ENCODE data around the gene TYK2.
"Not testable (repeated sequence)": the region's sequence is repeated elsewhere in the genome, so short reads cannot be mapped to it uniquely, and the experiment has no call there.

The TYK2 gene

GRCh38 chr19:10372690-10373089 is 7.7 kb downstream of the TYK2 start:
- TF ChIP-seq CTCF (IDR thresholded peaks at IDR 0.05; ENCODE audit: control insufficient read depth, extremely low read depth, insufficient read depth): no peak

GRCh38 chr19:10368101-10368803 is 12.1 kb downstream of the TYK2 start:
- DNase-seq (ENCODE audit: low read depth): no peak
- TF ChIP-seq CTCF (IDR thresholded peaks at IDR 0.05; ENCODE audit: control insufficient read depth, extremely low read depth, insufficient read depth): no peak
- no peak overlapping the region for H3K4me3 ChIP-seq (ENCODE audit: low read depth, low read length)

More at GRCh38 chr19:10372690-10373089, 7.7 kb downstream of the TYK2 start:
- no peak overlapping the region for H3K4me3 ChIP-seq (ENCODE audit: low read depth, low read length)
- DNase-seq (ENCODE audit: low read depth): no peak

GRCh38 chr19:10366950-10367512 is 13.3 kb downstream of the TYK2 start:
- not testable (repeated sequence) for H3K4me3 ChIP-seq (ENCODE audit: low read depth, low read length); DNase-seq (ENCODE audit: low read depth)

- no peak for TF ChIP-seq CTCF (IDR thresholded peaks at IDR 0.05; ENCODE audit: control insufficient read depth, extremely low read depth, insufficient read depth)
- H3K4me3 ChIP-seq (ENCODE audit: low read depth, low read length): no peak overlapping the region
- DNase-seq (ENCODE audit: low read depth): no peak
These were observed 14.9 kb downstream of the TYK2 start for GRCh38 chr19:10365518-10365917.

GRCh38 chr19:10364644-10365043 is 15.7 kb downstream of the TYK2 start:
- no peak for DNase-seq (ENCODE audit: low read depth)
- no peak overlapping the region for H3K4me3 ChIP-seq (ENCODE audit: low read depth, low read length)
- TF ChIP-seq CTCF (IDR thresholded peaks at IDR 0.05; ENCODE audit: control insufficient read depth, extremely low read depth, insufficient read depth): no peak

- no peak for DNase-seq (ENCODE audit: low read depth)
- H3K4me3 ChIP-seq (ENCODE audit: low read depth, low read length): no peak overlapping the region
- TF ChIP-seq CTCF (IDR thresholded peaks at IDR 0.05; ENCODE audit: control insufficient read depth, extremely low read depth, insufficient read depth): no peak
These were observed 16.5 kb downstream of the TYK2 start for GRCh38 chr19:10363789-10364281.

GRCh38 chr19:10362259-10362658 is 18.1 kb downstream of the TYK2 start:
- no peak overlapping the region for H3K4me3 ChIP-seq (ENCODE audit: low read depth, low read length)
- no peak for DNase-seq (ENCODE audit: low read depth)
- TF ChIP-seq CTCF (IDR thresholded peaks at IDR 0.05; ENCODE audit: control insufficient read depth, extremely low read depth, insufficient read depth): no peak
